Measurements from ENCODE around the gene SORCS2. TPM values are rescaled to one million over a fixed set of nuclear protein-coding genes. Genes with fewer than 3 reads are reported as not detected.

SORCS2 gene
- total and polyA plus RNA-seq, 2 of the 13 experiments (the other 11 are each of a cell fraction or from before 2014, with no cell fraction given), result 0.82 to 1.0 TPM

DNA sequence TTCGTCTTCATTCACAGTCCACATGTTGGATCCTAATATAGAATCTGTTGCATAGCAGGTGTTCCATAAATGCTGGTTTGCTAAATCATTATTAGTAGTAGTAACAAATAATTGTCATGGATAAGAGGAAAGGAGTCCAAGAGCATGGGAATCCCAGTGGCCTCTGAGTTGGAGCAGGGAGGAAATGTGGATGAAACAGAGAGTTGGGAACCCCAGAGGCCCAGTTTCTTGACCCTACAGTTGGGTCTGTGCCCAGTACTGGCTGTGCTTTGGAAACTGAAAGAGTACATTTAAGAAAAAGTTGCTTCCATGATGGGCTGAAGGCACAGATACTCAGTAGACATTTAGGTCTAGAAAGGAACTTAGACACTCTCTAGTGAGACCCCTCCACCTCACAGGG, 391.8 kb downstream of the SORCS2 start:
- FAIRE-seq, result no peak
- BruUV-seq (replicated peaks), result no TSS peak
- TF ChIP-seq NR2F6 (IDR thresholded peaks at IDR 0.05) (no peak), NR2F6 (CRISPR knock-in tag; IDR thresholded peaks at IDR 0.05) (no peak), HNRNPUL1 (IDR thresholded peaks at IDR 0.05; ENCODE audit: low read depth, low read length) (no peak), DR1 (CRISPR knock-in tag; IDR thresholded peaks at IDR 0.05) (no peak), ATF7 (IDR thresholded peaks at IDR 0.05) (no peak), ATF7 (CRISPR knock-in tag; IDR thresholded peaks at IDR 0.05) (no peak), MLLT10 (CRISPR knock-in tag; IDR thresholded peaks at IDR 0.05) (no peak), ZNF180 (CRISPR knock-in tag; IDR thresholded peaks at IDR 0.05; ENCODE audit: borderline replicate concordance, low read depth) (no peak), ZNF720 (CRISPR knock-in tag; IDR thresholded peaks at IDR 0.05) (no peak), NCOA2 (CRISPR knock-in tag; IDR thresholded peaks at IDR 0.05) (no peak), NR2F2 (IDR thresholded peaks at IDR 0.05; ENCODE audit: borderline replicate concordance, low read depth) (no peak), ZMAT3 (CRISPR knock-in tag; conservative IDR thresholded peaks at IDR 0.05) (no peak), LCORL (IDR thresholded peaks at IDR 0.05) (no peak), LCORL (CRISPR knock-in tag; IDR thresholded peaks at IDR 0.05) (no peak), ZFP37 (CRISPR knock-in tag; IDR thresholded peaks at IDR 0.05; ENCODE audit: borderline replicate concordance) (no peak), RORA (CRISPR knock-in tag; IDR thresholded peaks at IDR 0.05) (no peak), NPAS2 (CRISPR knock-in tag; IDR thresholded peaks at IDR 0.05; ENCODE audit: borderline replicate concordance) (no peak)
- TF ChIP-seq, protein P1, sequence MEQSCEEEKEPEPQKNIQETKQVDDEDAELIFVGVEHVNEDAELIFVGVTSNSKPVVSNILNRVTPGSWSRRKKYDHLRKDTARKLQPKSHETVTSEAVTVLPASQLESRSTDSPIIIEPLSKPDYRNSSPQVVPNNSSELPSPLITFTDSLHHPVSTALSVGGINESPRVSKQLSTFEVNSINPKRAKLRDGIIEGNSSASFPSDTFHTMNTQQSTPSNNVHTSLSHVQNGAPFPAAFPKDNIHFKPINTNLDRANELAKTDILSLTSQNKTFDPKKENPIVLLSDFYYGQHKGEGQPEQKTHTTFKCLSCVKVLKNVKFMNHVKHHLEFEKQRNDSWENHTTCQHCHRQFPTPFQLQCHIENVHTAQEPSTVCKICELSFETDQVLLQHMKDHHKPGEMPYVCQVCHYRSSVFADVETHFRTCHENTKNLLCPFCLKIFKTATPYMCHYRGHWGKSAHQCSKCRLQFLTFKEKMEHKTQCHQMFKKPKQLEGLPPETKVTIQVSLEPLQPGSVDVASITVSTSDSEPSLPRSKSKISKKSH (CRISPR knock-in tag; IDR thresholded peaks at IDR 0.05; ENCODE audit: borderline replicate concordance), result no peak
- TF ChIP-seq, protein P2, sequence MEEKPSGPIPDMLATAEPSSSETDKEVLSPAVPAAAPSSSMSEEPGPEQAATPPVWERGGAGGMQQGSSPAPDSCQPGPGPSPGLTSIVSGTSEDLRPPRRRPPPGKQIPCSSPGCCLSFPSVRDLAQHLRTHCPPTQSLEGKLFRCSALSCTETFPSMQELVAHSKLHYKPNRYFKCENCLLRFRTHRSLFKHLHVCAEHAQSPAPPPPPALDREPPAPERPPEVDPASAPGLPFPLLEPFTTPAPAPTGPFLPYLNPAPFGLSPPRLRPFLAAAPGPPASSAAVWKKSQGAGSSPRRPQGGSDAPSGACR (CRISPR knock-in tag; IDR thresholded peaks at IDR 0.05), result no peak
- TF ChIP-seq, protein P3, sequence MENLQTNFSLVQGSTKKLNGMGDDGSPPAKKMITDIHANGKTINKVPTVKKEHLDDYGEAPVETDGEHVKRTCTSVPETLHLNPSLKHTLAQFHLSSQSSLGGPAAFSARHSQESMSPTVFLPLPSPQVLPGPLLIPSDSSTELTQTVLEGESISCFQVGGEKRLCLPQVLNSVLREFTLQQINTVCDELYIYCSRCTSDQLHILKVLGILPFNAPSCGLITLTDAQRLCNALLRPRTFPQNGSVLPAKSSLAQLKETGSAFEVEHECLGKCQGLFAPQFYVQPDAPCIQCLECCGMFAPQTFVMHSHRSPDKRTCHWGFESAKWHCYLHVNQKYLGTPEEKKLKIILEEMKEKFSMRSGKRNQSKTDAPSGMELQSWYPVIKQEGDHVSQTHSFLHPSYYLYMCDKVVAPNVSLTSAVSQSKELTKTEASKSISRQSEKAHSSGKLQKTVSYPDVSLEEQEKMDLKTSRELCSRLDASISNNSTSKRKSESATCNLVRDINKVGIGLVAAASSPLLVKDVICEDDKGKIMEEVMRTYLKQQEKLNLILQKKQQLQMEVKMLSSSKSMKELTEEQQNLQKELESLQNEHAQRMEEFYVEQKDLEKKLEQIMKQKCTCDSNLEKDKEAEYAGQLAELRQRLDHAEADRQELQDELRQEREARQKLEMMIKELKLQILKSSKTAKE (CRISPR knock-in tag; IDR thresholded peaks at IDR 0.05; ENCODE audit: borderline replicate concordance), result no peak

More for the DNA sequence above, 391.8 kb downstream of the SORCS2 start:
- no peak overlapping the region for H2AFZ ChIP-seq (ENCODE audit: low read length)
- DNase-seq (ENCODE audit: low spot score) (no peak), ATAC-seq (no peak)
- ChIA-PET CTCF (ENCODE audit: low intra/inter-chr PET ratio, low total read pairs) (no interaction called here), POLR2A (no interaction called here)
- H3K4me3 ChIP-seq (replicated peaks in 1 of 3; ENCODE audit: insufficient read depth in 1 of 3, low read depth in 2 of 3, low read length in 3 of 3), result no peak overlapping the region
- WGBS (ENCODE audit: low lambda C conversion rate), result 100% methylated on average over 1 of the region's 1 CpG
- no peaks in the 10 kb centered on the region for H3K4me1 ChIP-seq (ENCODE audit: insufficient read depth, low read length)
- H3K9ac ChIP-seq (ENCODE audit: insufficient read depth, low read depth, low read length), result no peak overlapping the region
- no peak overlapping the region for H3K4me2 ChIP-seq (ENCODE audit: low read depth, low read length)
- H3K79me2 ChIP-seq (ENCODE audit: insufficient read depth, low read length), result no peaks in the 10 kb centered on the region
- intact Hi-C loops (cut with micrococcal nuclease; ENCODE audit: unreplicated experiment) (no loop called here), in situ Hi-C loops (cut with HindIII; ENCODE audit: extremely low pct_ligation_motif_present, low pct_unique_long_range_greater_than_20kb) (no loop called here)
- H3K27me3 ChIP-seq (ENCODE audit: control insufficient read depth in 1 of 2, insufficient read depth in 2 of 2, low read length in 2 of 2), result no peaks in the 10 kb centered on the region
- peaks cover 10% of the 10 kb centered on the region for H3K9me3 ChIP-seq (ENCODE audit: low read length)
- H3K27ac ChIP-seq (ENCODE audit: extremely low read length, insufficient read depth, low read length), result no peak overlapping the region
- H4K20me1 ChIP-seq (ENCODE audit: insufficient read depth, low read length), result no peaks in the 10 kb centered on the region
- H3K36me3 ChIP-seq (replicated peaks in 1 of 2; ENCODE audit: control insufficient read depth in 1 of 2, insufficient read depth in 2 of 2, low read length in 2 of 2), result no peaks in the 10 kb centered on the region
